Osteoblast (primary cell): Measurements from ENCODE around the gene SFRP5. TPM values are rescaled to one million over a fixed set of nuclear protein-coding genes. Genes with fewer than 3 reads are reported as not detected.

Experiments
- DNase-seq: peaks from one replicate; pipeline ENCODE4 v3.0.0; 2011; ENCODE audit warnings: low spot score, mixed read lengths; ENCODE audit not compliant: insufficient read length; ENCODE audit errors: missing footprints
- H2AFZ ChIP-seq: 2 replicates; pipeline ENCODE4 v1.6.0; 2011; ENCODE audit warnings: mild to moderate bottlenecking, low read length
- H3K27ac ChIP-seq: 2 replicates; pipeline ENCODE4 v1.5.1; 2011; ENCODE audit warnings: mild to moderate bottlenecking, low read depth, low read length, moderate library complexity
- H3K27me3 ChIP-seq: 2 replicates; pipeline ENCODE4 v1.6.0; 2012; ENCODE audit warnings: mild to moderate bottlenecking, control low read depth, inconsistent platforms, low read length, moderate library complexity; ENCODE audit not compliant: insufficient read depth
- H3K36me3 ChIP-seq: 2 replicates; pipeline ENCODE4 v1.5.1; 2011; ENCODE audit warnings: mild to moderate bottlenecking, low read length, control low read depth, moderate library complexity; ENCODE audit not compliant: insufficient read depth
- H3K4me1 ChIP-seq: 2 replicates; pipeline ENCODE4 v1.5.1; 2011; ENCODE audit warnings: mild to moderate bottlenecking, low read length, control low read depth, moderate library complexity; ENCODE audit not compliant: insufficient read depth
- H3K4me2 ChIP-seq: 2 replicates; pipeline ENCODE4 v1.6.0; 2011; ENCODE audit warnings: mild to moderate bottlenecking, low read length; ENCODE audit not compliant: insufficient read depth
- H3K4me3 ChIP-seq: fragments of 200-600 bp; sonication (generic); 3 replicates; pipeline ENCODE4 v1.5.1; 2012; ENCODE audit warnings: mild to moderate bottlenecking, low read length, inconsistent platforms; ENCODE audit not compliant: insufficient read depth
- H3K79me2 ChIP-seq: 2 replicates; pipeline ENCODE4 v1.6.0; 2012; ENCODE audit warnings: mild to moderate bottlenecking, low read length, control low read depth, inconsistent platforms; ENCODE audit not compliant: insufficient read depth
- H3K9me3 ChIP-seq: 2 replicates; pipeline ENCODE4 v1.5.1; 2011; ENCODE audit warnings: low read depth, low read length, control low read depth
- H4K20me1 ChIP-seq: 2 replicates; pipeline ENCODE4 v1.6.0; 2012; ENCODE audit warnings: mild to moderate bottlenecking, low read length, control low read depth; ENCODE audit not compliant: insufficient read depth
- CTCF ChIP-seq: IDR thresholded peaks from 2 replicates; pipeline ENCODE4 v1.5.1; 2011; ENCODE audit warnings: mild to moderate bottlenecking, low read depth, low read length, moderate library complexity; ENCODE audit errors: extremely low read depth
- total RNA-seq: library from RNA; depleted of rRNA; stranded (reverse); fragments of >200 nt; gene quantifications from 2 replicates; pipeline ENCODE4 v1.2.3, GENCODE V29; 2012

The SFRP5 gene
- total RNA-seq, 1 donor: not detected

- H3K79me2 ChIP-seq: no peaks in the 10 kb centered on the region
- H3K27me3 ChIP-seq: peaks cover 19% of the 10 kb centered on the region
- TF ChIP-seq CTCF: no peak
- no peak overlapping the region for H3K4me3 ChIP-seq
- H3K36me3 ChIP-seq: no peaks in the 10 kb centered on the region
- no peaks in the 10 kb centered on the region for H3K9me3 ChIP-seq
- no peaks in the 10 kb centered on the region for H4K20me1 ChIP-seq
- H2AFZ ChIP-seq: no peak overlapping the region
- H3K4me2 ChIP-seq: no peak overlapping the region
- DNase-seq: no peak
- no peaks in the 10 kb centered on the region for H3K4me1 ChIP-seq
- no peak overlapping the region for H3K27ac ChIP-seq
Measured at GRCh38 chr10:97811958-97812357, 40.2 kb upstream of the SFRP5 start.

DNA sequence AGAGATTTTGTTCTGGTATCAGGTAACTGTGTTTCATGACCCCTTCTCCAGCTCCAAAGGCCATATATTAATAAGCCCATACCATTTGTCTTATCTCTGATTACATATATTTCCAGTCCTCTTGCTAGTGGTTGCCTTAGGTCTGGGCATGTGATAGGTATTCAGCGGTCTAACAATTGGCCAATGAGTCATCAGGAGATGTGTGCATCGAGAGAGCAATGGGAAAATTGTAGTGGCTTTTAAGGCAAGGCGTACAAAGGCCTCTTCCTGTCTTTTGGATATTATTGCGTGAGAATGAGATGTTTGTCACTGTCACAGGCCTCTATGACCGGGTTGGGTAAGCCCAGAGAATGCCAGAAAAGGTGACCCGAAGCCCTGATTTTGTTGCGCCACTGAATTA is 38.6 kb upstream of the SFRP5 start:
- no peak overlapping the region for H2AFZ ChIP-seq
- H3K9me3 ChIP-seq: no peaks in the 10 kb centered on the region
- no peak overlapping the region for H3K4me3 ChIP-seq
- H4K20me1 ChIP-seq: no peaks in the 10 kb centered on the region
- no peaks in the 10 kb centered on the region for H3K36me3 ChIP-seq
- no peak for DNase-seq
- H3K79me2 ChIP-seq: no peaks in the 10 kb centered on the region
- H3K4me2 ChIP-seq: no peak overlapping the region
- H3K4me1 ChIP-seq: no peaks in the 10 kb centered on the region
- TF ChIP-seq CTCF: no peak
- H3K27me3 ChIP-seq: peaks cover 17% of the 10 kb centered on the region
- H3K27ac ChIP-seq: no peak overlapping the region

DNA sequence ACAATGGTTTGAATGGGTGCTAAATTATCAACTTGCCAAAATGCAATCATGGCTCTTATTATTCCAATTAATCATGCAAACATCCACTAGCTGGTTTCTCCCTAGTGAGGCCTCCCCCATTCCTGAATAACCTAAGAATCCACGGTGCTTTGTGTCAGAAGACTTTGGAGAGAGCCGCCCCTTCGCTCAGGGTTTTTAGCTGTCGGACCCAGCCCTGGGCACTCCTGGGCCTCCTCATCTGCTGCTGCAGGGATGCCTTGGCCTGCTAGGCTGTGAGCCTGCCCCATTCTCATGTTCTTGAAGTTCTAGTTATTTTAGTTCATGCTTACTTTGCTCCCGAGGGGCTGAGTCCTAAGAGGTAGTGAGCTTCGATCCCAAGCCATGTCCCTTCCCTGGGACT is 34.1 kb upstream of the SFRP5 start:
- no peak overlapping the region for H3K27ac ChIP-seq
- peaks cover 6% of the 10 kb centered on the region for H3K27me3 ChIP-seq
- DNase-seq: no peak
- H3K4me2 ChIP-seq: no peak overlapping the region
- no peaks in the 10 kb centered on the region for H3K79me2 ChIP-seq
- no peaks in the 10 kb centered on the region for H3K9me3 ChIP-seq
- H3K4me3 ChIP-seq: no peak overlapping the region
- no peaks in the 10 kb centered on the region for H4K20me1 ChIP-seq
- H3K36me3 ChIP-seq: no peaks in the 10 kb centered on the region
- H2AFZ ChIP-seq: no peak overlapping the region
- no peak for TF ChIP-seq CTCF
- H3K4me1 ChIP-seq: no peaks in the 10 kb centered on the region

- no peak overlapping the region for H3K4me3 ChIP-seq
- no peaks in the 10 kb centered on the region for H3K36me3 ChIP-seq
- H3K9me3 ChIP-seq: no peaks in the 10 kb centered on the region
- H3K27me3 ChIP-seq: peaks cover 6% of the 10 kb centered on the region
- no peaks in the 10 kb centered on the region for H4K20me1 ChIP-seq
- no peak overlapping the region for H2AFZ ChIP-seq
- DNase-seq: no peak
- H3K79me2 ChIP-seq: no peaks in the 10 kb centered on the region
- H3K4me1 ChIP-seq: no peaks in the 10 kb centered on the region
- H3K27ac ChIP-seq: no peak overlapping the region
- TF ChIP-seq CTCF: no peak
- H3K4me2 ChIP-seq: no peak overlapping the region
Measured at GRCh38 chr10:97805096-97805884, 33.5 kb upstream of the SFRP5 start.
